ENCODE measurements around the gene VWA5B1. TPM values are rescaled to one million over a fixed set of nuclear protein-coding genes. Genes with fewer than 3 reads are reported as not detected.

The VWA5B1 gene
- total and polyA plus RNA-seq, 2 of the 4 experiments (the other 2 are of a cell fraction) = not detected

DNA sequence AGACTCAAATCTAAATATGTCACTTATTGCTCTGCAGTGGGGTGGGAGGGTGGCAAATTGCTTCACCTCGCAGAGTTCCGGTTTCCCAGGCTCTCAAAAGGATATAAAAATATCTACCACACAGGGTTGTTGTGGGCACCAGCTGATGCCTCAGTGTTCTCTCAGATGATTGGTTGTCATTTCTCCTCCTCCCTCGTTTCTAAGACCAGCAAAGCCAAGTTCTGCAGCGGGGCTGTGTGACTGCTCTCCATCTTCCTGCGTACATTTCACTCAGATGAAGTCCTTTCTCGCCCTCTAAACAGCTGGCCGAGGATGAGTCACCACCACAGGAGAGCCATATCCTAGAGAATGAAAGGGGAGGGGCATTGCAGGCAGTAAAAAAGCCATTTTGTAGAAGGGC is 35.0 kb upstream of the VWA5B1 start:
- ChIA-PET CTCF (no interaction called here), POLR2A (ENCODE audit: unreplicated experiment) (no interaction called here)
- Histone ChIP-seq H4K20me1 (ENCODE audit: insufficient read depth, low read length) (no peaks in the 10 kb centered on the region), H3K18ac (ENCODE audit: low read depth, low read length) (no peak overlapping the region), H3K9ac (ENCODE audit: low read depth, low read length) (no peak overlapping the region), H3K56ac (ENCODE audit: extremely low read depth, insufficient read depth, low read length) (no peak overlapping the region), H4K8ac (ENCODE audit: low read depth in 2 of 2, low read length in 2 of 2) (no peak overlapping the region), H3K27me3 (ENCODE audit: control insufficient read depth, insufficient read depth, low read length) (peaks cover 4% of the 10 kb centered on the region), H3K4me2 (ENCODE audit: low read depth, low read length) (peak overlapping the region; percentile 30; the same call in 1 of the 2 replicates), H2AK5ac (ENCODE audit: low read depth, low read length) (no peak overlapping the region), H2BK20ac (ENCODE audit: low read depth, low read length) (no peak overlapping the region), H2AFZ (replicated peaks; ENCODE audit: low read length, poor library complexity) (no peak overlapping the region), H3K27ac (ENCODE audit: insufficient read depth, low read length) (no peak overlapping the region), H3K9me3 (ENCODE audit: control insufficient read depth, insufficient read depth, low read length) (no peaks in the 10 kb centered on the region), H3K4me1 (ENCODE audit: control insufficient read depth, insufficient read depth, low read length) (no peaks in the 10 kb centered on the region), H3K79me1 (ENCODE audit: low read depth in 1 of 2, low read length in 2 of 2) (no peaks in the 10 kb centered on the region), H4K91ac (ENCODE audit: insufficient read depth, low read depth, low read length) (no peak overlapping the region), H2BK5ac (ENCODE audit: low read depth, low read length, poor library complexity, severe bottlenecking) (no peak overlapping the region), H4K5ac (ENCODE audit: low read depth, low read length) (no peak overlapping the region), H3K23ac (ENCODE audit: low read depth, low read length) (no peak overlapping the region), H3K36me3 (ENCODE audit: control insufficient read depth, insufficient read depth, low read length) (no peaks in the 10 kb centered on the region), H2AK9ac (replicated peaks; ENCODE audit: low read depth, low read length, poor library complexity) (no peak overlapping the region), H3K9me1 (ENCODE audit: insufficient read depth, low read length) (no peaks in the 10 kb centered on the region), H3K14ac (replicated peaks; ENCODE audit: low read depth, low read length) (no peak overlapping the region), H3K4ac (ENCODE audit: low read depth, low read length) (no peak overlapping the region), H2BK15ac (ENCODE audit: low read depth, low read length) (no peak overlapping the region), H2BK120ac (ENCODE audit: low read depth, low read length) (no peak overlapping the region), H3K4me3 (ENCODE audit: insufficient read depth, low read depth, low read length) (no peak overlapping the region)
- dilution Hi-C loops (cut with HindIII; ENCODE audit: low sequenced_read_pairs, unreplicated experiment) = no loop called here
- ATAC-seq (ENCODE audit: low read depth) = peak; percentile 86
- intact Hi-C loops (cut with micrococcal nuclease) = no loop called here
- in situ Hi-C loops (cut with MboI; ENCODE audit: low sequenced_read_pairs) = no loop called here
- TF ChIP-seq, protein P1, sequence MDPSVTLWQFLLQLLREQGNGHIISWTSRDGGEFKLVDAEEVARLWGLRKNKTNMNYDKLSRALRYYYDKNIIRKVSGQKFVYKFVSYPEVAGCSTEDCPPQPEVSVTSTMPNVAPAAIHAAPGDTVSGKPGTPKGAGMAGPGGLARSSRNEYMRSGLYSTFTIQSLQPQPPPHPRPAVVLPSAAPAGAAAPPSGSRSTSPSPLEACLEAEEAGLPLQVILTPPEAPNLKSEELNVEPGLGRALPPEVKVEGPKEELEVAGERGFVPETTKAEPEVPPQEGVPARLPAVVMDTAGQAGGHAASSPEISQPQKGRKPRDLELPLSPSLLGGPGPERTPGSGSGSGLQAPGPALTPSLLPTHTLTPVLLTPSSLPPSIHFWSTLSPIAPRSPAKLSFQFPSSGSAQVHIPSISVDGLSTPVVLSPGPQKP (IDR thresholded peaks at IDR 0.05; ENCODE audit: borderline replicate concordance, low read depth, low read length) = no peak
- peak; percentile 51; the same call in 1 of the 2 replicates for TF ChIP-seq FOS (IDR thresholded peaks at IDR 0.05; ENCODE audit: low read depth, low read length)
- DNase-seq = peak; percentile 78
- WGBS, 2 experiments (ENCODE audit: extremely low coverage in 2 of 2, insufficient read length in 1 of 2) = 83% methylated on average over 1 of the region's 7 CpGs; no CpG with 5 or more reads in 1 of the 2 experiments
- BruUV-seq (replicated peaks) = no TSS peak

Data from IMR-90 (cell line).